ENCODE results near the gene HBP1.

GRCh38 chr7:107119376-107120105 lies 49.3 kb upstream of the HBP1 start:
- TF ChIP-seq POLR2AphosphoS5 (IDR thresholded peaks at IDR 0.05) (no peak), CTCF (IDR thresholded peaks at IDR 0.05) (no peak), EP300 (IDR thresholded peaks at IDR 0.05) (no peak)

Measured in stomach (tissue), 4 donors.